TTC549 (cell line): Measurements from ENCODE around the gene ARMH2.

ENCODE experiments used
- FAIRE-seq: peaks from 2 replicates; lab custom pipeline; 2012; peaks lifted over from hg19 to GRCh38; lab: Jason Lieb, UNC

ARMH2 gene

DNA sequence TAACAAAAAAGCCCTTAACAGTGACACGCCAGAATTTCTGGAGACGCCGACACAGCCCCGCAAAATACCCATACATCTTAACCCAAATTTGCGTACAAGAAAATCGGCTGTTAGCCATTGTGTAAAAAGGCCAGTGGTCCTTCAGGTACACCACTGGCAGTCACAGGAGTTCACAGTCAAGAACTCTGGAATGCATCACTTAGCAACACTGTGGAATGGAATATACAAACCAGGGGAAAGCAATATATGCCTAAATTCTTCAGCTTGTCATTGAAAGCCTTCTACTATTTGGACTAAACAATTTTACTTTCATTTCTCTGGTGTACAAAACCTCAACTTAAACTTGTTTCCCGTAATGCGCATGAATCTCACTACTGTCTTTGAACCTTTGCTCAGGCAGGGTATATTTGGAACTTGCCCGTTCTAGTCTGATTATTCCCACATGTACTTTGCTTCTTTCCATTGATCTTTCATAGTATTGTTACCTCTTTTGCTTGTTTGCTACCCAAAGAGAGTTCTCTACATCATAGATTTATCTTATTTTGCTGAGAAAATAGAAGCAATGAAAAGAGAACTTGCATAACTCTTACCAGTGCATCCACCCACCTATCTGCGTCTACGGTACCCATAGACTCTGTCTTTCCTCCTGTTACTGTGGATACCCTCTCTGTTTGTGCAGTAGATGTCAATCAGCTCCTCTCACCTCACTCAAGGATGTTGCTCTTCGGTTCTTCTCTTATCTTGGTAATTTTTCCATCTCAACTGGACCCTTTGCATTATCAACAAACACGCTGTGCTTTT lies at the start of gene ARMH2:
ARMH2 (minus strand) TSS at position 178 of the 801 bp plus-strand sequence; CDS start at position 118, 60 bp downstream.
- no peak for FAIRE-seq

DNA sequence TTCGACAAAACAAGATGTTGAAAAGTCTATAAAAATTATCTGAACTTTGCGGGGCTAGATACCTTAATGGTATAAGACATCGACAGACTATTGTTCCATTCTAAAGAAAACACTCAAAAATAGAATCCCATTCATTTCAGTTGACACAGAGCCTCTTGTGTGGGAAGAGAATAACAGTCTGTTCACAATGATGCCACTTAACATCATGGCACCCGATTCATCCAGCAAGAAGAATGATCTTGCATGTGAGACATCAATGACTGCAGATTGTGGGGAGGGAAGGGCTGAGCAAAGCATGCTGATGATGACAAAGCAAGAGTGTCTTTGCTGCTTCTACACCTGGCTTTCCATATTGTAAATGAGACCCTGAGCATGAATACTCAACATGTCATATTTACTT lies 49.7 kb upstream of the ARMH2 start:
- FAIRE-seq, result no peak

DNA sequence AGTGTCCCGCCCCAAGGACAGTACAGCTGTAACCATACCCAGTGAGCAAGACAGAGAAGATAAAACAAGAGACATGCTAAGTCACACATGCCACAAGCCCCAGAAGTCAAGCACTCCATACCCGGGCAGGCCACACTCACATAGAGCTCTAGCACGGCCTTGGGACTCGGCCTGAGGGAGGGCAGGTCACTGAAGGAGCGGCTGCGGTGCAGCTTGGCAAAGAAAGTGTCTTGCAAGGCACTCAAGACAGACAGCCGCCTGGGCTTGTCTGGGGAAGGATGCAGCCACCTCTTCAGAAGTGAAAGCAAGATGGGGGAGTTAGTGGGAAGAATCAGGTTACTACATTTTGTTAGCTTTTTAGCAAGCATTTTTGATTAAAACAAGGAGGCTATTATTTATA lies 48.7 kb upstream of the ARMH2 start:
- no peak for FAIRE-seq

DNA sequence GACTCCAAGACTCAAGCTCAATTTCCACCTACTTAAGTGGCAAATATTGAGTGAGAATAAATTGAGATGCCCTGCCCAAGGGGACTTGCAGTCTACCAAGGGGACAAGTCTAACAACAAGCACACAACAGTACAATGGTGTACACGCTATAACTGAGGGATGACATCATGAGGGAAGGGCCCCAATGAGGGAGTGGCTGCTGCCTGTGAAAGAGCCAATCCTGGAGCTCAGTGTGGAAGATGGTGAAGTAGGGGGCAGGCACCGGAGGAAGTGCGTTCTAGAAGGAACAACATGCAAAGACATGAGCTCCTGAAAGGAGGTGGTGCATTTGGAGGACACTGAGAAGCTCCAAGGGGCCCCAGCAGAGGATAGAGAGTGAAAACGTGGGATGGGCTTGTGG lies 46.9 kb upstream of the ARMH2 start:
- no peak for FAIRE-seq

DNA sequence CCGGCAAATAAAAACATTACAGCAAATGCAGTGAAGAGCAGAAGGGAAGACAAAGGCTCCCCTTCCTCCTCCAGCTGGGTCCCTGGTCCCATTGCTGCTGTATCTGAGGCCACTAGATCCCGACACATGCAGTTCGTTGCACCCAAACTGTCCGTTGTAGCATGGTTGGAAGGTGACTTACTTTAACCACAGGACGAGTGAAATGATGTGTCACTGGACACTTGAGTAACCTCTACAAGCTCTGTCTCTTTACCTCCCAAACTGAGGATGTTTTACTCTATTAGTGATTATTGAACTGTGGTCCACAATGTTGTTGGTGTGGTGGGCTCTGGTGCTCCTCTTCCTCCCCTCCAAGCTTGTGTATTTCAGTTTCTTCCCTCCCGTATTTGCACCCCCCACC lies 46.2 kb upstream of the ARMH2 start:
- no peak for FAIRE-seq

DNA sequence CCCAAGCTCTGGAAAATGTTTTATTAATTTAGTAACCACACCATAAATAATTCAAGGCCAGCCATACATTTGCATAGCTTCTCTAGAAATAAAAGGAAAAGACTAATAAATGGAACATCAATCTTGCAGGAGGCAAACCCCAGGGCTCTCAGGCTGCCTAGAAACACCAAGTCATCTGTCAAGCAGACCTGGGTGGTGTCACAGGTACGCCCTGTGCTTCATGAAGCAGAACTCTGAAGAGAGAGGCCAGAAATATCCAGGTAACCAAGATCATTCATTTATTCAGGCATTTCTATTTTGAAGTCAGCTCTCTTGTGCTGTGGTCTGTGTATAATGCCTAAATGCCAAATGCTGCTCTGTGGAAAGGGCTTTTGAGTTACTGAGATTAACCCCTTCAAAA lies 45.3 kb upstream of the ARMH2 start:
- FAIRE-seq, result no peak

DNA sequence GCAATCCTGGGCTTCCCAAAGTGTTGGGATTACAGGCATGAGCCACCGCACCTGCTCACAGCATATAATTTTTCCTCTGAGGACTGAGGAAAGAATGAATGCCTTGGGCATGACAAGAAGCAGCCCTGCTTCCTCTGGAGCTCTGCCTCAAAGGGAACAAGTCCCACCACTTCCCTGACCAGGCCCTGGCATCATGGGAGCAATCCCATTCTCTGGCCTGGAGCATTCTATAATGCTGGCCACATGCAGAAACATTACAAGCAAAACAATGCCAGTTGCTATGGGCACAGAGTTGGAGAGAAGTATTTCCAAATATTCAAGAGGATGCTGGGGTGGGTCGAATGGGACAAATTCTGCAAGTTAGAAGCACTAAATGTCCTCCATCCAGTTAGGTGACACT lies 41.5 kb upstream of the ARMH2 start:
- FAIRE-seq, result no peak

DNA sequence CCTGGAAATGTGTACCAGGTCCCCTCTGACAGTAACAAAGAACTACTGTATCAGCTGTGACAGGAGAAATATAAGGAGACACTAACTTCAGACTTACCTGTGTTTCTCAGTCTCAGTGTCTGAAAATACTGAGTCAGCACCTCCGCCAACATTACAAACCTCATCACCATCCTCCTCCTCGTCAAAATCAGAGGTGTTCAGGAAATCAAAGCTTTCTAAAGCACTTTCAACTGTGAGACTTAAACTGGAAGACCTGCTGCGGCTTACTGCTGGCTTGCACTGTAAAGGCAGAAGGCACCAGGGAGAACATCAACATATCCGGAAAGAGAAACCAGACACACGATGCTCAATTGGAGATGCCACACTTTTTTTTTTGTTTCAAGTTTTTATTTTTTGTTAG lies 40.3 kb upstream of the ARMH2 start:
- FAIRE-seq, result no peak

DNA sequence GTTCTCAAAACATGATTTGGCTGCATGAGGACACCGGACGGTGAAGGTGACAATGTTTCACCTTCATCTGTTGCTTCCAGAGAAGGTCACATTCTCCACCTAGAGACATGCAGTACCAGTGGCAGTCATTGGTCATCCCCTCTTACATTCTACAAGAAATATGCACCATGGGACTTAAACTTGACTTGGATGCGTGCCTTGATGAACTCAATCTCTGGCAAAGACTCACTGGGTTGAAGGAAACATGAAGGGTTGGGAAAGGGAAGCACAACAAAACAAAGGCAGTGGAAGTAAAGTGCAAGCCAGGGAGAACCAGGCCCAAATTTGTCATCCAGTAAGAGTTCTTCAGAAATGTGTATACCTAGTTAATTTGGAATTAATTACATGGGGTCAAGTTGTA lies 39.4 kb upstream of the ARMH2 start:
- FAIRE-seq, result no peak

DNA sequence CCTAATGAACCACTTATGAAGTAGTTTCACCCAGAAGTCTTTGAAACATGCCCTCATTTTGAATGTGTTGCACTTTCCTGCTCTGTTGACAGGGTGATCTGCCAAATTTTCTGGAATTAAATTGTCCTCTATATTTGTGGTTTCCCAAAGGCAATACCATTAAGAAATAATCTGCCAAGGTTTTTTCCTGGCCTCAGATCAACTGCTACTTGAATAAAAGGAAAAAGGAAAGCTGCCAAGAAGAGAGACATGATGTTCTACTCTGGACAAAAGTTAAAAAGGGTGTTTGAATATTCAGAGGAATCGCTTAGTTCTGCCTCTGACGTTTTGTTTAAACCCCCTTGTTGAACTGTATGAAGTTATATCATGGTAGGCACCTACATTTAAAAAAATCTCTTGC lies 37.4 kb upstream of the ARMH2 start:
- FAIRE-seq, result no peak

DNA sequence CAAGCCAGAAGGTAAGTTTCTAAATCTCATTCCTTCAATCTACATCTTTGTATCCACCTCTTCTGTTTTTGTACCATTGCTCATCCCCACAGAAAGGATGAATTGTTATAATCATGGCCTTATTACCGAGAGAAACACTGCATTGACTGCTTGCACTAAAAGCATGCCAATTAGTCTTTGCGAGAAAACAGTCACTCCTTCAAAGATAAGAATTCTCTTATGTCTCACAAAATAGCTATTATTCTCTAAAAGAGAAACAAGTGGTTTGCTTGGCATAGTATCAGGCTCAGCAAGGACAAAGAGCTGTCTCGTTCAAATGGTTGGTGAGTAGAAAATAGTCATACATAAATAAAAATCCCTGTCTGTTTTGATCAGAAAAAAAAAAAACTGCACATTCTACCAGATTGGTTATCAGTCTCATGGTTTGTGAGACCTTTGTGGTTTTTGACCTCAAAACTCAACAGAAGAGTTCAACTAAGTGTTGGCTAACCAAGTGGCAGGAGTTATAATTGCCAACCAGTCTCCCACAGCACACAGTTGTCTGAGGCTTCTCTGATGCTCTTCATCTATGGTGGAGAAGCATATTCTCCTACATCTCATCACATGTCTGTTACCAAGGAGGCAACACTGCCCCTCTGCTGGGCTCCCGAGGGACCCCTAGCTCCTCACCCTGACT lies 35.1 kb upstream of the ARMH2 start:
- FAIRE-seq, result no peak

DNA sequence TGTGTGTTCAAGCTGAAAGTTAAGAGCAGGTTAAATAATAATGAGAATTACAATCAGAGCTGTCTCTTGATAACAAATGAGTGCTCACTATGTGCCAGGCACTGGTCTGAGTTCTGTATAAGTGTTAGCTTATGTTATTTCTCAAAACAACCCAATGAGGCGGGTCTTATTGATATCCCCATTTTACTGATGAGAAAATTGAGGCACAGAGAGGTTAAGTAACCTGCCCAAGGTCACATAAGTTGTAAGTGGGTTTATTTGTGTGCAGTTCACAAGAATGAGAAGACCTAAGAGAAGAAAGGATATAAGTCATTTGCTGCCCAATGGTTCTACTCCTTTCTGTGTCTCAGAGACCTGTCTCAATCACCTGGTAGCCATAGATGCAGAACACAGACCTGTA lies 34.1 kb upstream of the ARMH2 start:
- FAIRE-seq, result no peak

DNA sequence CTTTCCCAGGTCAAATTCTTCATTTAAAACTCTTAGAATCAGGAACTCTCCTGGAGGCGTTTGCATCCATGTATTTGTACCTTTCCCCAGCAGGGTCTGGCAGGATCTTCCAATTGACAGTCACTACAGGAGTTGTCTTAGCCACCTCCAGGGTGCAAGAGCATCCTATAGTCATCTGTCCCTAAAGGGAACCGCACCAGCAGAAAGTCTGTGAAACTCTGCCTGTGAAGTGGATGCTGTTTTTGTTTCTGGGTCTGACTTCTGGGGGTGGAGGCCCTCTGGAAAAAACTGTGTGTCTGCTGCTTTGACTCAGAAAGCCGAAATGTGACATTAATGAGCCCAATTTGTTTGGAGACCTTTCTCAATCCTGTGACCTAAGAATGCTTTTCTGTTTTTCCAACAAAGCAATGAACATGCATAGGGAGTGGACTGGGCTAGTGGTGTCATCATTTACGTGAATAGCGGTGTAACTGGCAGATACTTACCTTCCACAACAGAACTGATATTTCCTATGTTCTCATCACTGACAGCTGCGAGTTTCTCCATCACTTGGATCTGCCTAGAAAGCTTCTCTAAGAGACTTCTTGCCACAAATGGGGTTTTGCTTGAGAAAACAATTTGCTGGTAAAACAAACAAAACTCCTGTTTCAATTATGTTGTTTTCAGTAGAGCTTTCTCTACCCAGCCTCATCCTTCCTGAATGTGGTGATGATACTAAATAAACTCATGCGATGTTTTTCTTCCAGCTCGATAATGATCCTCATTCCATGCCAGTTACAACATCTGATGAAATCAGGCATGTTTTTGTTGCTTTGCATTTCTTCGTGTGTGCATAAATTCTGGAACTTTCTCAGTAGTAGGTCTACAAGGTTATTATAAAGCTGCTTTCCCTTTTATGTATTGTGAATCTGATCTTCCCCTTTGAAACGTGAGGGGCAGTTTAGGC lies 33.3 kb upstream of the ARMH2 start:
- no peak for FAIRE-seq

DNA sequence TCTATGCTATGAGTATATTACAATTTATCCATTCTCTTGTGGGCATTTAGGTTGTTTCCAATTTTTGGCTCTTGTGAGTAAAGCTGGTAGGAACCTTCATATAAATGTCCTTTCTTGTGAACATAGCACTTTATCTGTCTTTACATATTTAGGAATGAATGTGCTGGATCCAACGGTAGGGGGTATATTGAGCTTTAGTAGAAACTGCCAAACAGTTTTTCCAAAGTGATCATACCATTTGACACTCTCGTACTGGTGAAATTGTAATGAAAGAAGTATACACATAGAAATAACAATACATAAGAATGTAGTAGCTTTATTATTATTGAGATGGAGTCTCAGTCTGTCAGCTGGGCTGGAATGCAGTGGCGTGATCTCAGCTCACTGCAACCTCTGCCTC lies 30.9 kb upstream of the ARMH2 start:
- FAIRE-seq, result no peak

DNA sequence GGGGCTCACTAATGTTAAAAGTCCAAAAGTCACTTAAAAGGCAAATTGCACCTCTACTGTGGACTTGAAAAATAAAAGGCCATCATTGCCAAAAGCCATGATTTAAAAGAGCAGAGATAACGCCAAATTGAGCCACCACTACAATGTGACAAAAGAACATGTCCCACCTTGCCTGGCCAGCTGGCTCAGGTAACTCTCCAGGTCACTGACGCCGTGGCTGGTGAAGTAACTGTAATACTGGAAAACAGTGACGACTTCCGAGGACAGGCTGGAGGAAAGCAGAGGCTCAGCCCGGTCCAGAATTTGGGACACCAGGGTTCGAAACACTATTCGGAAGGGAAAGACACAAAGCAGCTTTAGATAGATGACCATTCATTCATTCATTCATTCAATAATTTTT lies 29.3 kb upstream of the ARMH2 start:
- no peak for FAIRE-seq

DNA sequence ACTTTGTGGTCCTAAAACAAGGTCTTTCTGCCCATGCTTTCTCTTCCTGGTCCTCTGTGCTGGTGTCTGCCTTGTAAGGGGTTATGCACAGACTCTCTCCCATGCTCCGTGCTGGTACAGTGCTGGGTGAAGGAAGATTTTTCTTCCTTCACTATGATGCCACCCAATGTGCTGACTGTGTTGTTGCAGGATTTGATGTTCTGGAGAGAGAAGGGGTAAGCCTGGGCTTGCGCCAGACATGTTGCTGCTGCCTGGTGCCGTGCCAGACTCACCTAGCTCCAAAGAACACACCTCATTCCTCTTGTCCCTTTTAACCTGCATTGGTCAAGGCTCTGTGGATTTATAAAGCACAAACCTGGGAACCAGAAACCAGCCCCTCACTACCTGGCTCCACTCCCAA lies 28.4 kb upstream of the ARMH2 start:
- no peak for FAIRE-seq

DNA sequence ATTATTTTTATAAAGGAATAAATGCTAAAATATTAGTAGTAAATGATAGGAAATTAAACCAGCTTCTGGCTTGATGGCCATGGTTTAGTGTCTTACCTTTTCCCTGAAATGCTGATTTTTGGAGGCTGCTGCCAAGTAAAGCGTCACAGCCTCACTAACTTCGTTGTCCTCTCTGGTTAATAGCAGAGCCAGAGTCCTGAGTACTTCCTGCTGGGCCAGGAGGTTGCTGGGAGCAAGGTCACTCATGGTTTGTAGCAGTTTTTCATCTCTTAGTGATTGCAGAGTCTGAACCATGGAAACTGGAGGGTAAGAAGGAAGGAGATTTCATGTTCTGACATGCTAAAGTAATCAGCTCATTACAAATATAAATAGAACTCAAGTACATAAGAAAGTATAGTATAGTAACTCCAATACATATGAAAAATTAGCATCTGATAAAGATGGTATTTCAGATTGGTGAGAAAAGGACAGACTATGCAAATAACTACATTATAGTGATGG lies 26.5 kb upstream of the ARMH2 start:
- FAIRE-seq, result no peak

DNA sequence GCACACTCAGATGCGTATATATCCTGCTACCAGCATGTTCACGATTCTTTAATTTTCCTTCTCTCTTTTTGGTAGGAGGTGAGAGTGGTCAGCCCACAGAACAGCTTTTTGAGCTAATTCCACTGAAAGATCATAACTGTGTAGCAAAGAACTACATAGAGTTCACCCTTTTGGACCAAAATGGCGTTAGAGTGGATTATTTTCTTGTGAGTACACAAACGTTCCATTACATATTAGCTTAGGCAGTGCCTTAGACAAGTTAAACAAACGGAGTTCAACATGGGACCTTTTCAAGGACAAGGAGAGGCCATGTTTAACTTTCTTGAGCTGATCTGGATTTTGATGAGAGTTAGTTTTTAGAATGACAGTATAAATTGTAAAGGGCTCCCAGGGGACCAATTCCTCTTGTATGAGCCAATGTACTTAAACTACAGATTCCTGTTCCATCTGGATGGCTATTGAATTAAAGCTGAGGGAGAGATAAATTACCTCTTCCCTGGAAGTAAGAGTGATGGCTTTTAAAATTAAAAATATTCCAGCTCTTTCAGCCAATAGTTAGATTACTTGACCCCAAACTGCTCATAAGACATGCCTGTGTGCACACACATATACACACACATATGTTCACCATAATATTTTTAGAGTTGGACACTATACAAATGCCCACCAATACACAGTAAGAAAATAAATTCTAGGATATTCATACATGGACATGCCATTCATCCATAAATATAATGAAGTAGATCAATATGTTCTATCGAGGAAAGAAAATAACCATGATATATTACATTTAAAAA lies 25.6 kb upstream of the ARMH2 start:
- FAIRE-seq, result no peak

DNA sequence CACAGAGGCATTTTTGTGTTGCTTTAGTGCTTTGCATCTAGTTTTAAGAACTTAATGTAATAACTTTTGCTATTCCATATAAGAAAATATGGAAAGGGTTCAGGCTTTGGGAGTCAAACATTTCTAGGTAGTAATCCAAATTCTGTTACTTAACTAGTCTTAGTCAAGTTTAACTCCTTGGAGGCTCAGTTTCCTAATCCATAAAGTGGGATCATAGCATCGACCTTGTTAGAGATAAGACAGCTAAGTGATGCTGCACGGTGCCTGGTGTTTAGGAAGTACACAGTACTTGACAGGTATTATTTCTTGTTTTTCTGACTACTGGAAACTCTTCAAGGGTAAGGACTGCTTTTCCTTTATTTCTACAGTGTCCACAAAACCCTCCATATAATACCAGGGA lies 24.5 kb upstream of the ARMH2 start:
- FAIRE-seq, result no peak

DNA sequence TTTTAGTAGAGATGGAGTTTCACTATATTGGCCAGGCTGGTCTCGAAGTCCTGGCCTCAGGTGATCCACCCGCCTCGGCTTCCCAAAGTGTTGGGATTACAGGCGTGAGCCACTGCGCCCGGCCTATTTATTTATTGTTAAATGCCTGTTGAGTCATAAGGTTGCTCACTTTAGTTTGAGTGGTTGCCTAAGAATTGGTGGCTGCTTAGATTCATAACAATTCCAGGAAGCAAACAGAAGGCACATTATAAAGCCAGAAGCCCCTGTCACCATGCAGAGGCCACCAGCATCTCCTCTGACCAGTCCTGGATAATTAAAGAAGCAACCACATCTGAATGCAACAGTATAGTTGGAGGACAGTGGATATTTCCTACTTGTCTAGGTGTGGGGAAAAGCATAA lies 24.0 kb upstream of the ARMH2 start:
- no peak for FAIRE-seq

DNA sequence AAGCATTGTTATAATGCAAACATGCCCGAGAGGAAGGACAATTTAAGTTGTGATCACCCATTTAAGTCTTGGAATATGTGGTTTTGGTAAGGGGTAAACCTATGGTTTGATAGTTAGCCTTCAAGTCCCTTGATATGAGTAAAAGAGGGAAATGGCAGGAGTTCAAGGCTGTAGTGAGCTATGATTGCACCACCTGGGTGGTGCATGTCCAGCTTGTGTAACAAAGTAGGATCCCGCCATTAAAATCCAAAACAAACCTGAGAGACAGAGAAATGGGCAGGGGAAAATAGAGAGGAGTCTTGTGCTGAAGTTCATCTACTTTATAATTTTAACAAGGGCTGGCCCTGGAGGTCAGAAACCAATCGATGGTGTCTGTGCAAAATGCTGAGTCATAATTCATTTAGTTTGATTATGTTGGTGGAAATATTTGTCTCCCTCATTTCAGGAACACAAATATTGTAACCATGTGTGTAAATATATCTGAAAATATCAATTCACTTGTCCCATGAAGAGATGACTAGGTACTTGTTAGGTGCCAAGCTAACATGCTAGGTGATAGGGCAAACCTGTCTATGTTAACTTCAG lies 23.2 kb upstream of the ARMH2 start:
- no peak for FAIRE-seq

DNA sequence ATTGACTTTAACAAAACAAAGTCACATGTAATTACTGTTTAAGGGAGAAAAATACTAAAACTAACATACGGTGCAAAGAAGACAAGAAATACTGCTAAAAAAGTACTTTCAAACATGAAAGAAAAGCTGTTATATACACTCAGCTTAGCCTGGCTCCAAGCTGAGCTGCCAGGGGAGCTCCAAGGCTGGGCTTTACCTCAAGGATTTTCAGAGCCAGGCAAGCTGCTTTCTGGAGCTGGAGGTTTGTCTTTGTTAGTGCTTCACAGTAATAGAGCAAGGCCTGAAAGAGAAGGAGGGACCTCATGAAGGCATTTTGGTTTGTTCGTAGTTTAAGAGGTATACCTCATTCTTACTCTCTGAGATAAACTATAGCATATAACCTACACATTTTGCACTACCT lies 19.6 kb upstream of the ARMH2 start:
- FAIRE-seq, result no peak
